ENCODE data around the gene CDYL.

DNA sequence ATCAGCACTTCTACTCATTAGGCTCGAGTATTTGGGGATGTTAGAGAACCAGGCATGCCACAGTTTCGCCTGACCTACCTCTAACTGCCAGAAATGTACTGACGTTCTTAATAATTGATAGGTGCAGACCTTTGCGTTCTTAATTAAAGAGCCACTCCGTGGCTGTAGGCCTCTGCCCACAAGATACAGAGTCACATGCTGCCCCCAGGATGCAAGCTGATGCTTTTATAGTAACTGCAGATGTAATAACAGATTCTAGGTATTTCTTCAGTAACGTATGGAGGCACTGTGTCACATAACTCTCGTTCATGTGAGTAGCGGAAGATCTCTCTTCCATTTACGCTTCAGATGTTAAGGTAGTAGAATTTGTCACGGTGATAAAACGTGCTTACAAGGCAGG lies 114.4 kb downstream of the CDYL start:
- no peak for TF ChIP-seq CTCF (IDR thresholded peaks at IDR 0.05; ENCODE audit: low read depth, low read length)
- no peak for TF ChIP-seq EZH2phosphoT487 (IDR thresholded peaks at IDR 0.05; ENCODE audit: low read depth)

Data from OCI-LY3 (cell line).